ENCODE measurements around the gene ZFR. TPM values are rescaled to one million over a fixed set of nuclear protein-coding genes. Genes with fewer than 3 reads are reported as not detected.
"Not testable (repeated sequence)": the region's sequence is repeated elsewhere in the genome, so short reads cannot be mapped to it uniquely, and the experiment has no call there.

The ZFR gene
- total and polyA plus RNA-seq, 4 donors: 40.4 to 64.9 (median 59.4) TPM

- H3K9me3 ChIP-seq (ENCODE audit: control insufficient read depth, low read length); ATAC-seq (ENCODE audit: low FRiP score); intact Hi-C loops (cut with DNase I); H3K27me3 ChIP-seq (ENCODE audit: control insufficient read depth in 1 of 2, insufficient read depth in 2 of 2, low read length in 1 of 2); H3K4me1 ChIP-seq (ENCODE audit: control insufficient read depth in 1 of 2, insufficient read depth in 2 of 2, low read length in 2 of 2); H3K4me3 ChIP-seq (ENCODE audit: low read length in 2 of 2); H3K36me3 ChIP-seq (ENCODE audit: control insufficient read depth in 1 of 2, insufficient read depth in 2 of 2, low read length in 1 of 2); H3K27ac ChIP-seq (ENCODE audit: low read depth in 1 of 2, low read length in 2 of 2); DNase-seq: not testable (repeated sequence)
- 88 to 93% methylated on average over 2 of the region's 2 CpGs for WGBS, 2 donors
Measured at GRCh38 chr5:32321787-32322186, 122.8 kb downstream of the ZFR start.

DNA sequence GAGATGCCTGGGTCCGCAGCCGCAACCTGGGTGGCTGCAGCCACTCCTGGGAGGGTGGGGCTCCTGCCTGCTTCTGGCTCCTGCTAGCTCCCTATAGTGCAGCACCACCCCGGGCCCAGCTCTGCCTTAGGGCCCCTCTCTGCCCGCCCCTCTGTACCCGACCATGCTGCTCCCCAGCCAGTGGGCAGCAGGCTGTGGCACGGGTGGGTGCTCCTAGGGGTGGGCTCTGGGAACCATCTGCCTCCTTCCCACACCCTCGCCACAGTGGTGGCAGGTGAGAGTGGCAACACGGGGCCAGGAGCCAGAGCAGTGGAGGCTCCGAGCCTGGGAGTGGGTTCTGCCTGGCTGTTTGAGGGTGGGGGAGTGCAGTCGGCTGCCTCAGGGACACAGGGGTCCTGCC is 124.0 kb downstream of the ZFR start:
- no peaks in the 10 kb centered on the region for H3K4me1 ChIP-seq (ENCODE audit: control insufficient read depth in 1 of 2, insufficient read depth in 2 of 2, low read length in 2 of 2)
- H3K36me3 ChIP-seq (ENCODE audit: control insufficient read depth in 1 of 2, insufficient read depth in 2 of 2, low read length in 1 of 2): no peaks in the 10 kb centered on the region
- no peak for DNase-seq
- H3K27me3 ChIP-seq (ENCODE audit: control insufficient read depth in 1 of 2, insufficient read depth in 2 of 2, low read length in 1 of 2): no peaks in the 10 kb centered on the region
- 88 to 91% methylated on average over 8 to 10 of the region's 10 CpGs for WGBS, 2 donors
- no peaks in the 10 kb centered on the region for H3K9me3 ChIP-seq (ENCODE audit: control insufficient read depth, low read length)
- intact Hi-C loops (cut with DNase I): no loop called here
- H3K4me3 ChIP-seq (ENCODE audit: low read length in 2 of 2): no peak overlapping the region
- peak; percentile 50 for ATAC-seq (ENCODE audit: low FRiP score)
- no peak overlapping the region for H3K27ac ChIP-seq (ENCODE audit: low read depth in 1 of 2, low read length in 2 of 2)

DNA sequence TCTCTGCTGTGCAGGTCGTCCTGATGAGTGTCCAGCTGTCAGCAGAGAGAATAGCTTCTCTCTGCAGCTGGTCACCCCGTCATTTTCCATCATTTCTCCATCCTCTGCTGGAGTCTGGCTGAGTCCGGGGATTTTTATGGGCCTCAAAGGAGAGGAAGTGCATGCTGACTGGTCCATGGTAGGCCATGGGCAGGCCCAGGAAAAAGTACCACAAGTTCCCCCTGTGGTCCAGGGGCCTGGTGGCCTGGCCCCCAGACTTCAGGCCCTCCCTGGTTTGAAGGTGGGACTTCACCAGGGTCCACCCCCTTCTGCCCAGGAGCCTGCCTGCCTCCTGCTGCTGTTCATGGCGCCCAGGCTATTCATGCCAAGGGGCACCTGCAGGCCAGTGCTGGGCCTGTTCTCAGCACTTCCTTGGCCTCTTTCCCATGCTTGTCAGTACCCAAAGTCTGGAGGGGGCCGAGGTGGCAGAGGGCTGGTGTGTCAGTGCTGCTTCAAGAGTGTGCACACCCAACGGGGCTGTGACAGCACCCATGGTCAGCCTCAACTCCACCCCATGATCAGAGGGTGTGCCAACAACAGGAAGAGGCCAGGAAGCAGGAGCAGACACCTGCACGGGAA is 124.5 kb downstream of the ZFR start:
- Histone ChIP-seq H3K36me3 (ENCODE audit: control insufficient read depth in 1 of 2, insufficient read depth in 2 of 2, low read length in 1 of 2) (no peaks in the 10 kb centered on the region), H3K27ac (ENCODE audit: low read depth in 1 of 2, low read length in 2 of 2) (no peak overlapping the region), H3K4me1 (ENCODE audit: control insufficient read depth in 1 of 2, insufficient read depth in 2 of 2, low read length in 2 of 2) (no peaks in the 10 kb centered on the region), H3K27me3 (ENCODE audit: control insufficient read depth in 1 of 2, insufficient read depth in 2 of 2, low read length in 1 of 2) (no peaks in the 10 kb centered on the region), H3K9me3 (ENCODE audit: control insufficient read depth, low read length) (no peaks in the 10 kb centered on the region), H3K4me3 (ENCODE audit: low read length in 2 of 2) (no peak overlapping the region)
- 80 to 85% methylated on average over 7 of the region's 7 CpGs for WGBS, 2 donors
- intact Hi-C loops (cut with DNase I): no loop called here
- DNase-seq (no peak), ATAC-seq (ENCODE audit: low FRiP score) (no peak)

DNA sequence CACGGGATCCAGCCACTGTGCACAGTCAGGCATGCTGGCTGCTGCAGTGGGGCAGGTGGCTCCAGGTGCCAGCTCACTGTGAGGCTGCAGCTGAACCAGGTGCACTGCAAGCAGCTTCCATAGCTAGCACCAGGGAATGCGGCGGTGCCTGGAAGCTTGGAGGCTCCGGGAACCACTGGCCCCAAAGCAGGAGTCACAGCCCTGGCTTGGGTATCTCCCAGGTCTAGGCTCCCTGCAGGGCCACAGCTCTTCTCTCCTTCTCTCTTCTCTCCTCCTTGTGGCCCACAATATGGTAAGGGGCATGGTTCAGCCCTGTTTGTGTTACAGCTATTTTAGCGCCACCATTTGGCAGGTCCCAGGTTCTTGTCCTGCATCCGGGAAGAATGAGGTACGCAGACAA is 125.1 kb downstream of the ZFR start:
- no peak for DNase-seq

DNA sequence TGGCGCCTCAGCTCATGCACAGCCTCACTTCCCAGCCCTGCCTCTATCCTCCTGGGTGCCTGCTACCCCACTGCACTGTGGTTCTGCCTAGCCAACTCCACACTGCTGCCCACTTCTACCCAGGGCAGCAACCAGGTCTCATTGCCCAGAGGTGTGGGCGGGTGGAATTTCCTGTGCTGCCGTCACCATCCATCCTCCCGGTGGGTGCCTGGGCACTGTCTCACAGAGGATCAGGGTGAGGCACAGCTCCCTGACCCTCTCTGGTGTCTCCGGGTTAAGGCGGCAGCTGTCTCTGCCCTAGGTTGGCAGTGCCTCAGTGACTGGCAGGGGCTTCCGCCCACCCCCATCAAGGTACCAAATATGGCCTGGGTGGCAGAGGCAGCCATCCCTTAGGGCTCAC is 127.5 kb downstream of the ZFR start:
- intact Hi-C loops (cut with DNase I): no loop called here
- WGBS, 2 donors: 59 to 61% methylated on average over 7 of the region's 7 CpGs
- no peaks in the 10 kb centered on the region for H3K9me3 ChIP-seq (ENCODE audit: control insufficient read depth, low read length)

More for the DNA sequence above, 125.1 kb downstream of the ZFR start:
- no peaks in the 10 kb centered on the region for H3K9me3 ChIP-seq (ENCODE audit: control insufficient read depth, low read length)
- ATAC-seq (ENCODE audit: low FRiP score): no peak
- intact Hi-C loops (cut with DNase I): no loop called here
- 71 to 82% methylated on average over 7 of the region's 7 CpGs for WGBS, 2 donors
- no peak overlapping the region for H3K27ac ChIP-seq (ENCODE audit: low read depth in 1 of 2, low read length in 2 of 2)
- H3K4me1 ChIP-seq (ENCODE audit: control insufficient read depth in 1 of 2, insufficient read depth in 2 of 2, low read length in 2 of 2): no peaks in the 10 kb centered on the region
- no peaks in the 10 kb centered on the region for H3K36me3 ChIP-seq (ENCODE audit: control insufficient read depth in 1 of 2, insufficient read depth in 2 of 2, low read length in 1 of 2)
- no peaks in the 10 kb centered on the region for H3K27me3 ChIP-seq (ENCODE audit: control insufficient read depth in 1 of 2, insufficient read depth in 2 of 2, low read length in 1 of 2)
- H3K4me3 ChIP-seq (ENCODE audit: low read length in 2 of 2): no peak overlapping the region

DNA sequence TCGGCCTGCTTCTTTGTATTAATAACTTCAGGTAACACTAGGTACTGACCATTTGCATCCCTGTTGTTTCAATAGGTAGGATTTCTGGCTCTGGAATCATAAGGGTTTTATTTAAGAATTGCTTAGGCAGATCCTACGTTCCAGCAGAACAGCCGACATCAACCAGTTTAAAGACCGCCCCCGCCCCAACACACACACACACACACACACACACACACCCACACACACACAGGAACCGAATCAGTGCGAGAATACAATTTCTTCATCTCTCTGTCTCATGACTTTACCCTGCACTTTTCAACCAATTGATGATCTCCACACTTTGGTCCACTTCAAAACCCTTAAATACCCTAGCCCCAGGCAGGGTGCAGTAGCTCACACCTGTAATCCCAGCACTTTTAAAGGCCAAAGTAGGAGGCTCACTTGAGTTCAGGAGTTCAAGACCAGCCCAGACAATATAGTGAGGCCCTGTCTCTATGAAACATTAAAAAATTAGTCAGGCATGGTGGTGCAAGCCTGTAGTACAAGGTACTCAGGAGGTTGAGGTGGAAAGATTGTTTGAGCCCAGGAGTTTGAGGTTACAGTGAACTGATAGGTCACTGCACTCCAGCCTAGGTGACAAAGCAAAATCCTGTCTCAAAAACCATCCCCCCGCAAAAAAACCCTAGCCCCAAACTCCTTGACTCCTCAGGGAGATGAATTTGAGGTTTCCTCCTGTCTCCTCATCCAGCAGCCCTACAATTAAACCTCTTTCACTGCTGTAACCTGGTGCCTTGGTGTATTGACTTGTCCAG is 129.1 kb downstream of the ZFR start:
- Histone ChIP-seq H3K27ac (ENCODE audit: low read depth in 1 of 2, low read length in 2 of 2) (no peak overlapping the region), H3K9me3 (ENCODE audit: control insufficient read depth, low read length) (no peaks in the 10 kb centered on the region), H3K4me1 (ENCODE audit: control insufficient read depth in 1 of 2, insufficient read depth in 2 of 2, low read length in 2 of 2) (no peaks in the 10 kb centered on the region), H3K27me3 (ENCODE audit: control insufficient read depth in 1 of 2, insufficient read depth in 2 of 2, low read length in 1 of 2) (no peaks in the 10 kb centered on the region), H3K4me3 (ENCODE audit: low read length in 2 of 2) (no peak overlapping the region), H3K36me3 (ENCODE audit: control insufficient read depth in 1 of 2, insufficient read depth in 2 of 2, low read length in 1 of 2) (no peaks in the 10 kb centered on the region)
- ATAC-seq (ENCODE audit: low FRiP score) (no peak), DNase-seq (no peak)
- 79 to 84% methylated on average over 8 of the region's 8 CpGs for WGBS, 2 donors
- intact Hi-C loops (cut with DNase I): no loop called here

More for the DNA sequence above, 127.5 kb downstream of the ZFR start:
- Histone ChIP-seq H3K4me1 (ENCODE audit: control insufficient read depth in 1 of 2, insufficient read depth in 2 of 2, low read length in 2 of 2) (no peaks in the 10 kb centered on the region), H3K27me3 (ENCODE audit: control insufficient read depth in 1 of 2, insufficient read depth in 2 of 2, low read length in 1 of 2) (no peaks in the 10 kb centered on the region), H3K4me3 (ENCODE audit: low read length in 2 of 2) (no peak overlapping the region), H3K36me3 (ENCODE audit: control insufficient read depth in 1 of 2, insufficient read depth in 2 of 2, low read length in 1 of 2) (no peaks in the 10 kb centered on the region), H3K27ac (ENCODE audit: low read depth in 1 of 2, low read length in 2 of 2) (no peak overlapping the region)
- no peak for ATAC-seq (ENCODE audit: low FRiP score)
- DNase-seq: no peak

- no peaks in the 10 kb centered on the region for H3K4me1 ChIP-seq (ENCODE audit: control insufficient read depth in 1 of 2, insufficient read depth in 2 of 2, low read length in 2 of 2)
- 77% methylated on average over 5 of the region's 5 CpGs for WGBS, 2 donors
- intact Hi-C loops (cut with DNase I): loop anchor here (5.0 kb wide), 2 partner anchors 82 to 142 kb away; partner anchors contain the start of gene GOLPH3 (in 1 of the 2)
- no peak overlapping the region for H3K4me3 ChIP-seq (ENCODE audit: low read length in 2 of 2)
- H3K27ac ChIP-seq (ENCODE audit: low read depth in 1 of 2, low read length in 2 of 2): no peak overlapping the region
- no peaks in the 10 kb centered on the region for H3K27me3 ChIP-seq (ENCODE audit: control insufficient read depth in 1 of 2, insufficient read depth in 2 of 2, low read length in 1 of 2)
- no peaks in the 10 kb centered on the region for H3K9me3 ChIP-seq (ENCODE audit: control insufficient read depth, low read length)
- ATAC-seq (ENCODE audit: low FRiP score) (no peak), DNase-seq (no peak)
- no peaks in the 10 kb centered on the region for H3K36me3 ChIP-seq (ENCODE audit: control insufficient read depth in 1 of 2, insufficient read depth in 2 of 2, low read length in 1 of 2)
Measured at GRCh38 chr5:32314658-32315057, 129.9 kb downstream of the ZFR start.

GRCh38 chr5:32314152-32314488 is 130.4 kb downstream of the ZFR start:
- H3K9me3 ChIP-seq (ENCODE audit: control insufficient read depth, low read length); H3K4me3 ChIP-seq (ENCODE audit: low read length in 2 of 2): not testable (repeated sequence)
- WGBS, 2 donors: 87 to 90% methylated on average over 10 of the region's 10 CpGs

More at GRCh38 chr5:32314152-32314488, 130.4 kb downstream of the ZFR start:
- H3K27ac ChIP-seq (ENCODE audit: low read depth in 1 of 2, low read length in 2 of 2); H3K36me3 ChIP-seq (ENCODE audit: control insufficient read depth in 1 of 2, insufficient read depth in 2 of 2, low read length in 1 of 2); H3K4me1 ChIP-seq (ENCODE audit: control insufficient read depth in 1 of 2, insufficient read depth in 2 of 2, low read length in 2 of 2); DNase-seq; H3K27me3 ChIP-seq (ENCODE audit: control insufficient read depth in 1 of 2, insufficient read depth in 2 of 2, low read length in 1 of 2); ATAC-seq (ENCODE audit: low FRiP score): not testable (repeated sequence)
- intact Hi-C loops (cut with DNase I): loop anchor here (5.0 kb wide), 2 partner anchors 82 to 142 kb away; partner anchors contain the start of gene GOLPH3 (in 1 of the 2)
